Smooth muscle cell (in vitro differentiated cells): Measurements from ENCODE around the gene ARAF. TPM values are rescaled to one million over a fixed set of nuclear protein-coding genes. Genes with fewer than 3 reads are reported as not detected.
"Not testable (repeated sequence)": the region's sequence is repeated elsewhere in the genome, so short reads cannot be mapped to it uniquely, and the experiment has no call there.

Experiments
- DNase-seq: peaks from one replicate; lab custom pipeline; 2025; ENCODE audit not compliant: unreplicated experiment; lab: John Stamatoyannopoulos, UW
- H2AFZ ChIP-seq: fragments of 200-600 bp; sonication (generic); 2 replicates; pipeline ENCODE4 v1.6.0; 2016; ENCODE audit warnings: antibody characterized with exemption, low read depth, mild to moderate bottlenecking
- H3F3A ChIP-seq: fragments of 200-600 bp; sonication (generic); 2 replicates; pipeline ENCODE4 v1.6.0; 2017; ENCODE audit warnings: antibody characterized with exemption, low read depth
- H3K27ac ChIP-seq: fragments of 200-600 bp; sonication (generic); 2 replicates; pipeline ENCODE4 v1.5.1; 2016; ENCODE audit warnings: low read depth, mild to moderate bottlenecking
- H3K27me3 ChIP-seq: fragments of 200-600 bp; sonication (generic); 2 replicates; pipeline ENCODE4 v1.6.1; 2016; ENCODE audit warnings: low read depth, mild to moderate bottlenecking
- H3K36me3 ChIP-seq: fragments of 200-600 bp; sonication (generic); 2 replicates; pipeline ENCODE4 v1.5.1; 2016; ENCODE audit warnings: low read depth
- H3K4me1 ChIP-seq: fragments of 200-600 bp; sonication (generic); 2 replicates; pipeline ENCODE4 v1.5.1; 2016; ENCODE audit warnings: low read depth
- H3K4me2 ChIP-seq: fragments of 200-600 bp; sonication (generic); 2 replicates; pipeline ENCODE4 v1.6.0; 2016; ENCODE audit warnings: mild to moderate bottlenecking
- H3K4me3 ChIP-seq: fragments of 200-600 bp; sonication (generic); 2 replicates; pipeline ENCODE4 v1.5.1; 2016; ENCODE audit warnings: mild to moderate bottlenecking
- H3K79me2 ChIP-seq: fragments of 200-600 bp; sonication (generic); 2 replicates; pipeline ENCODE4 v1.6.0; 2016; ENCODE audit warnings: low read depth, mild to moderate bottlenecking
- H3K9ac ChIP-seq: fragments of 200-600 bp; sonication (generic); 2 replicates; pipeline ENCODE4 v1.6.0; 2016; ENCODE audit warnings: low read depth
- H3K9me3 ChIP-seq: fragments of 200-600 bp; sonication (generic); replicated peaks from 2 replicates; pipeline ENCODE4 v1.5.1; 2016; ENCODE audit warnings: low read depth
- H4K20me1 ChIP-seq: fragments of 200-600 bp; sonication (generic); 2 replicates; pipeline ENCODE4 v1.6.0; 2016; ENCODE audit warnings: low read depth
- WGBS: methylation state at CpG from one replicate; pipeline ENCODE4 v1.1.7; 2016; ENCODE audit warnings: low lambda C conversion rate; 5-methylcytosine and 5-hydroxymethylcytosine counted together
- polyA plus RNA-seq: library from polyadenylated mRNA; unstranded; fragments of >200 nt; fragmentation: Nextera tagmentation; extraction: Ambion mirVana; gene quantifications from 2 replicates; pipeline ENCODE4 v1.2.1, GENCODE V29; 2016
- total RNA-seq: library from RNA; depleted of rRNA; stranded (reverse); fragments of >200 nt; gene quantifications from 2 replicates; pipeline ENCODE4 v1.2.3, GENCODE V29; 2014
- TF ChIP-seq, protein P1 (sequence below): fragments of 200-600 bp; sonication (generic); IDR thresholded peaks from 2 replicates; pipeline ENCODE4 v1.5.1; 2017; ENCODE audit warnings: borderline replicate concordance, mild to moderate bottlenecking, antibody characterized with exemption; ENCODE audit not compliant: insufficient read depth, poor library complexity, severe bottlenecking

ARAF gene
- total RNA-seq (29.5 and 33.1 TPM in 2 replicates), polyA plus RNA-seq (63.1 and 72.8 TPM in 2 replicates)

GRCh38 chrX:47560934-47561658, at the start of gene ARAF:
Gene ARAF (plus strand): TSS chrX:47561205. CDS start chrX:47562968, 1,763 bp downstream.
- Histone ChIP-seq H3K27ac (peak within 1 kb of the TSS; percentile 94), H3K79me2 (peaks cover 5% of the 10 kb centered on the region), H3K27me3 (no peaks in the 10 kb centered on the region), H4K20me1 (peaks cover 4% of the 10 kb centered on the region), H3K4me1 (no peaks in the 10 kb centered on the region), H2AFZ (peak within 1 kb of the TSS; percentile 28), H3K4me2 (peak within 1 kb of the TSS; percentile 87), H3F3A (no peaks in the 10 kb centered on the region), H3K4me3 (peak within 1 kb of the TSS; percentile 72), H3K9ac (peak within 1 kb of the TSS; percentile 88), H3K9me3 (no peaks in the 10 kb centered on the region), H3K36me3 (no peaks in the 10 kb centered on the region)
- 38% methylated on average over 50 of the region's 59 CpGs for WGBS
- TF ChIP-seq, protein P1, sequence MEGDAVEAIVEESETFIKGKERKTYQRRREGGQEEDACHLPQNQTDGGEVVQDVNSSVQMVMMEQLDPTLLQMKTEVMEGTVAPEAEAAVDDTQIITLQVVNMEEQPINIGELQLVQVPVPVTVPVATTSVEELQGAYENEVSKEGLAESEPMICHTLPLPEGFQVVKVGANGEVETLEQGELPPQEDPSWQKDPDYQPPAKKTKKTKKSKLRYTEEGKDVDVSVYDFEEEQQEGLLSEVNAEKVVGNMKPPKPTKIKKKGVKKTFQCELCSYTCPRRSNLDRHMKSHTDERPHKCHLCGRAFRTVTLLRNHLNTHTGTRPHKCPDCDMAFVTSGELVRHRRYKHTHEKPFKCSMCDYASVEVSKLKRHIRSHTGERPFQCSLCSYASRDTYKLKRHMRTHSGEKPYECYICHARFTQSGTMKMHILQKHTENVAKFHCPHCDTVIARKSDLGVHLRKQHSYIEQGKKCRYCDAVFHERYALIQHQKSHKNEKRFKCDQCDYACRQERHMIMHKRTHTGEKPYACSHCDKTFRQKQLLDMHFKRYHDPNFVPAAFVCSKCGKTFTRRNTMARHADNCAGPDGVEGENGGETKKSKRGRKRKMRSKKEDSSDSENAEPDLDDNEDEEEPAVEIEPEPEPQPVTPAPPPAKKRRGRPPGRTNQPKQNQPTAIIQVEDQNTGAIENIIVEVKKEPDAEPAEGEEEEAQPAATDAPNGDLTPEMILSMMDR = no peak
- DNase-seq = peak; percentile 86

DNA sequence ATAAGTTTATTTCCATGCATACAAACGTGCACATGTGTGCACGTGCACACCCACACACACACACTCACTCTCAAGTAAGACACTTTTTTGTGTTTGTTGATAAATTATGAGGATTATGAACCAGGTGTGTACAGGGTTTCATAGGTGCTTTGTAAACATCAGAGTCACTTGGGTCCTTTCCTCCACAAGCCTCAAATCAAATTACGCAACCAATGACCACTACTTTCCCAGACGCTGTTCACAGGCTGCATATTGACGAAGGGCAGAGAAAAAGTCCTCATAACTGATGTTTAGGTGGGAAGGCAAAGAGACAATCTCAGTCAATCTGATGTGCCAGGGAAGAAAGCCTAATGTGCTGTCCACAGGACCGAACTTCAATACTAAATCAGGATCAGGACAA, 48.6 kb upstream of the ARAF start:
- not testable (repeated sequence) for H3F3A ChIP-seq, H3K4me2 ChIP-seq, H3K27ac ChIP-seq, H3K36me3 ChIP-seq, DNase-seq, H3K9ac ChIP-seq, H3K9me3 ChIP-seq, H3K27me3 ChIP-seq, H2AFZ ChIP-seq, H3K4me1 ChIP-seq, H3K79me2 ChIP-seq, H4K20me1 ChIP-seq
- WGBS = 76% methylated on average over 6 of the region's 6 CpGs
- peak overlapping the region; percentile 13 for H3K4me3 ChIP-seq

DNA sequence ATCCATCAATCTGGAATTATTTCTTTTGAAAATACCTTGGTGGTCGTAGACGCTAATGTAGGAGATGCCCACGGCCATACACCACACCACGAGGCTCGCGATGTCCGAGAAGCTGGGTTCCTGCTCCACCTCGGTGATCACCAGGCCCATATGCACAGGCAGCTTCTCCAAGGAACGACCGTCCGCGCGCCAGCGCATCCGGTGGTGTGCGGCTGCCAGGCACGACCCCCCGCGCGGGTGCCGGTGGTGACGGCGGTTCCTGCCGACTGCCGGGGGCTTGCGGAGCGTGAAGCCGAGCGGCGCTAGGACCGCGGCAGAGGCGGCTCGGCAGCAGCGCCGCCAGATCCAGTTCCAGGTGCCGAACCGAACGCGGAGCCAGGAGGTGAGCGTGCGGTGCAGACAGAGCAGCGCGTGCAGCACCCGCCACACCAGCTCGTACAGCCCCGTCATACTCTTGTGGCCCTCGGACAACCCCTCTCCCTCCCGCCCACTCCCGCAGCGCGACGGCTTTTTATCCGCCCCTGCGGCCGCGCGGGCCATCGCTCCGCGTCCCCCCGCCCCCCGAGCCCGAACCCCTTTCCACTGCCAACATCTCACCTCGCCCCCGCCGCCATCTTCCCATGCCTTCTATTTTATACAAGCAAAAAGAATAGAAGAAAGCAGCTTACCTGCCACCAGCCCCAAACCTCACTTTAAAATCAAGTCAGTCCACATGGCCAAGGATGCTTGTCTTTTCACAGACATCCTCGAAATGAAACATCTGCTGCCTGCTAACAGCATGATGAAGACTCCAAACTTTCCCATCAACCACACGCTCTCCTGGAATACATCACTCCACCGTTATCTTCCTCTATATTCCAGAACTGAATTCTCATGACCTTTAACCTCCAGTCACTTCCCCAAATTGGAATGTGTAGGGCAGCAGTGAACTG, 47.7 kb upstream of the ARAF start:
- not testable (repeated sequence) for DNase-seq, H2AFZ ChIP-seq, H3F3A ChIP-seq, H3K27ac ChIP-seq, H4K20me1 ChIP-seq, H3K36me3 ChIP-seq, H3K4me1 ChIP-seq, H3K9me3 ChIP-seq, H3K9ac ChIP-seq, H3K27me3 ChIP-seq, H3K79me2 ChIP-seq
- Histone ChIP-seq H3K4me2 (peak overlapping the region; percentile 81), H3K4me3 (peak overlapping the region; percentile 50)
- WGBS = 37% methylated on average over 32 of the region's 70 CpGs

DNA sequence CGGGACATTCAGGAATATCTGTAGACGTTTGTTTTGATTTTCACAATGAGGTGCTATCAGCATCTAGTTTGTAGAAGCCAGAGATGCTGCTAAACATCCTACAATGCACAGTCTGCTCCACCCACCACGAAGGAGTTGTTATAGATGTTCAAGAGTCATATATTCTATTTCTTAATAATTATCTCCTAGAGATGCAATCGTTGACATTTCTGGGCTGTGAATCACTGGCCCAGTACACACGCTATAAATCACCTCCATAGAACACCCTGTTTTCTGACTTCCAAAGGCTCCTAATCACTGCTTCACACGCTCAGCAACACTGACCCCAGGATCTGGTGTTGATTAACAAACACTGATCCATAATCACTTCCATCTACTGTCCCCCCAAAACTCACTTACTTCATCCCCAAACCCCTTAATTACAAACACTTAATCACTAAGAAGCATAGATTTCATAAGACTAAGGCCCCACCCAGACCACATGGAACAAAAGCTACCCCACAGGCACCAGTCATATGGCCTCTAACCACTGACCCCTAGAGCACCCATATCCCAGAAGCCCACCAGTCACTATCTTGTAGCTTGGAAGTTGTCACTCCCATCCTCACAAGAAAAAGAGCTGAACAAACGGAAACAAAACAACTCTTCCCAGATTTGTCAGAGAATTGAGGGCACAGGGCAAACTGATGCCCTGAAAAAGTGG, 46.3 kb upstream of the ARAF start:
- no peak overlapping the region for H2AFZ ChIP-seq
- H3K9ac ChIP-seq = no peak overlapping the region
- H3K4me1 ChIP-seq = peaks cover 3% of the 10 kb centered on the region
- no peaks in the 10 kb centered on the region for H3K36me3 ChIP-seq
- TF ChIP-seq, protein P1 = no peak
- H3K27ac ChIP-seq = peak overlapping the region; percentile 52
- no peaks in the 10 kb centered on the region for H4K20me1 ChIP-seq
- no peak for DNase-seq
- no peak overlapping the region for H3K4me2 ChIP-seq
- H3K9me3 ChIP-seq = no peaks in the 10 kb centered on the region
- no peaks in the 10 kb centered on the region for H3F3A ChIP-seq
- H3K27me3 ChIP-seq = no peaks in the 10 kb centered on the region
- WGBS = 60% methylated on average over 7 of the region's 7 CpGs
- no peak overlapping the region for H3K4me3 ChIP-seq
- H3K79me2 ChIP-seq = no peaks in the 10 kb centered on the region
